ENCODE results near the gene ALDOB.

The ALDOB gene

GRCh38 chr9:101429736-101430135 is 5.8 kb downstream of the ALDOB start:
- no peak for TF ChIP-seq CTCF (IDR thresholded peaks at IDR 0.05; ENCODE audit: unreplicated experiment in 3 of 3)
- Mint-ChIP-seq H3K27ac (no peak overlapping the region), H3K27me3 (ENCODE audit: low read depth) (peaks cover 3% of the 10 kb centered on the region), H3K9me3 (no peaks in the 10 kb centered on the region), H3K4me3 (no peak overlapping the region), H3K4me1 (no peaks in the 10 kb centered on the region), H3K36me3 (ENCODE audit: low read depth) (no peaks in the 10 kb centered on the region)

GRCh38 chr9:101428909-101429308 is 6.7 kb downstream of the ALDOB start:
- Mint-ChIP-seq H3K9me3 (no peaks in the 10 kb centered on the region), H3K4me3 (no peak overlapping the region), H3K27me3 (ENCODE audit: low read depth) (peaks cover 3% of the 10 kb centered on the region), H3K27ac (no peak overlapping the region), H3K36me3 (ENCODE audit: low read depth) (no peaks in the 10 kb centered on the region), H3K4me1 (no peaks in the 10 kb centered on the region)
- TF ChIP-seq CTCF (IDR thresholded peaks at IDR 0.05; ENCODE audit: unreplicated experiment in 3 of 3), result no peak

DNA sequence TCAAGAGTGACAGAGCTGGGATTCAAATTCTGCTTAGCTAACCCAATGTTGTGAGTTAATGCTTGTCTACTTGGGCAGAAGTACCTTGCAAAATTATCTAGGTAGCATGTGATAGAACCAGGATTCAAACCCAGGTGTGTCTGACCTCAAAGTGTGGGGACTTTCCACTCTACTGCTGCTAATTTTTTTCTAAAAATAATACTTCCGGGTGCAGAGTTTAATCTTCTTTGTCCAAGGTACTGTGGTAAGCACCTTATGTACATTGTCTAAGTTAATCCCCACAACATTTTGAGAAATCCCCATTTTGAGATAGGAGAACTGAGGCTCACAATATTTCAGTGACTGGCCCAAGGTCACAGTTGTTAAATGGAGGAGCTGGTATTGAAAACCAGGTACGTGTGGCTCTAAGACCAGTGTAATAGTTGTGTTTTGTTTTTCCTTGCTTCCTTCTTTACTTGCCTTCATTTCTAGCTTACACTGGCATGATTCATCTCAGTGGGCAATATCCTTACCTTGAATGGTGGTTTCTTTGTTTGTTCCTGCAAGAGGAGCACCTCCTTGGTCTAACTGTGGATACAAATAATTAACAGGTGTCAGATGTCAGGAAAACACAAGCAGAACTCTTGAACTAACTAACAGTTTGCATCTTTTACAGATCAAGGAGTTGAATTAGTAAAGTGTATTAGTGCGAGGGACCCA is 7.5 kb downstream of the ALDOB start:
- no peaks in the 10 kb centered on the region for H3K36me3 Mint-ChIP-seq (ENCODE audit: low read depth)
- peak overlapping the region in 1 of 3 experiments; percentile 40 for H3K27ac Mint-ChIP-seq
- H3K9me3 Mint-ChIP-seq, result no peaks in the 10 kb centered on the region
- no peak for TF ChIP-seq CTCF (IDR thresholded peaks at IDR 0.05; ENCODE audit: unreplicated experiment in 3 of 3)
- no peaks in the 10 kb centered on the region for H3K4me1 Mint-ChIP-seq
- peaks cover 3% of the 10 kb centered on the region for H3K27me3 Mint-ChIP-seq (ENCODE audit: low read depth)
- H3K4me3 Mint-ChIP-seq, result no peak overlapping the region

GRCh38 chr9:101427358-101427757 is 8.2 kb downstream of the ALDOB start:
- TF ChIP-seq CTCF (IDR thresholded peaks at IDR 0.05; ENCODE audit: unreplicated experiment in 3 of 3), result no peak
- no peaks in the 10 kb centered on the region for H3K9me3 Mint-ChIP-seq
- no peak overlapping the region for H3K27ac Mint-ChIP-seq
- no peak overlapping the region for H3K4me3 Mint-ChIP-seq
- H3K27me3 Mint-ChIP-seq (ENCODE audit: low read depth), result peaks cover 3% of the 10 kb centered on the region
- no peaks in the 10 kb centered on the region for H3K4me1 Mint-ChIP-seq
- no peaks in the 10 kb centered on the region for H3K36me3 Mint-ChIP-seq (ENCODE audit: low read depth)

DNA sequence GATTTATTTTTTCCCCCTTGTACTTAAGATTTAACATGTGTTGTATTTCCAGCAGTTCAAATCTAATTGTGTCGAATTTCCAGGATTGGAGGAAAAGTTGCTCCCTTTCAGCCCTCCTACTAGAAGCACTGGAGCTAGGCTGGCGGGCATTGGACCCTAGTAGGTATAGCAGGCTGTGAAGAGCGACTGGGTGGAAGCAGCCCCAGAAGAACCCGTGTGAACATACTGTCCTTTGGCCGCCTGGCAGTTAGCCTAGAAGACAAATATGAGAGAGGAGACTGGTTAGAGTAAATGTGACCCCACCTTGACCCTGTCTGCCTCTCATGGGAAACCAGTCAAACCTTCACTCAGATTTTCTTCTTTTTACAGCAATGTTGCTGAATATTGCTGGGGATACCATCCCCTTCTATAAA is 13.9 kb downstream of the ALDOB start:
- Mint-ChIP-seq H3K9me3 (peaks cover 9% of the 10 kb centered on the region), H3K27me3 (ENCODE audit: low read depth) (no peaks in the 10 kb centered on the region), H3K27ac (peak overlapping the region in 1 of 3 experiments; percentile 18), H3K4me1 (peaks cover 13% of the 10 kb centered on the region), H3K36me3 (ENCODE audit: low read depth) (peaks cover 11% of the 10 kb centered on the region), H3K4me3 (no peak overlapping the region)
- no peak for TF ChIP-seq CTCF (IDR thresholded peaks at IDR 0.05; ENCODE audit: unreplicated experiment in 3 of 3)

DNA sequence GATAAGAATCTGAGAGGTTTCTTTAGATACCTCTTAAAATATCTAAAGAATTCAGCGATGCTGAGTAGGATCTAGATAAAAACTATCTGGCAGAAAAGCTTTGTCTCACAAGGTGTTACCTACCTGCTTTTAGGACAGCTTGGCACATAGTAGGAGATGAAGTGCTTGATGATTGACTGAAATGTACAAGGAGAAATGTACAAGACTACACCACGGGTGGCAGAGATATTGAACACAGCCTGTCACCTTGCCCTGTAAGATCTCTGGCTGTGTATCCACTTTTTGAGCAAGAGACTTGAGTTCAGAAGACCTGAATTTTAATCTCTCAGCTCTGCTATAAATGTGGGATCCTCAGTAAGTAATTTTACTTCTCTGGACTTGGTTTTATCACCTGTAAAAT is 15.7 kb downstream of the ALDOB start:
- Mint-ChIP-seq H3K4me3 (no peak overlapping the region), H3K4me1 (peaks cover 13% of the 10 kb centered on the region), H3K9me3 (peaks cover 17% of the 10 kb centered on the region), H3K27me3 (ENCODE audit: low read depth) (no peaks in the 10 kb centered on the region), H3K27ac (no peak overlapping the region), H3K36me3 (ENCODE audit: low read depth) (peaks cover 19% of the 10 kb centered on the region)
- TF ChIP-seq CTCF (IDR thresholded peaks at IDR 0.05; ENCODE audit: unreplicated experiment in 3 of 3), result no peak
